ENCODE results near the gene KDF1.

The KDF1 gene

GRCh38 chr1:26922431-26922729, 37.9 kb downstream of the KDF1 start:
- peak overlapping the region in 1 of 2 donors; percentile 88 for H3K27ac ChIP-seq (ENCODE audit: low read depth in 2 of 2, low read length in 2 of 2)

GRCh38 chr1:26921540-26922430, 38.5 kb downstream of the KDF1 start, which contains the start of gene NUDC:
Gene NUDC (plus strand): TSS chr1:26921743. CDS start chr1:26921849, 106 bp downstream.
- Histone ChIP-seq H3K9me3 (ENCODE audit: control insufficient read depth in 2 of 2, low read length in 2 of 2) (no peaks in the 10 kb centered on the region), H3K4me3 (ENCODE audit: low read length in 2 of 2) (peak within 1 kb of the TSS; percentile 91 to 98), H3K9ac (ENCODE audit: low read depth in 1 of 2, low read length in 2 of 2) (peak within 1 kb of the TSS; percentile 79 to 97), H3K27ac (ENCODE audit: low read depth in 2 of 2, low read length in 2 of 2) (peak within 1 kb of the TSS; percentile 80 to 88), H3K36me3 (ENCODE audit: control insufficient read depth in 2 of 2, insufficient read depth in 2 of 2, low read length in 2 of 2) (peaks cover 5 to 18% of the 10 kb centered on the region in 2 donors), H3K4me1 (ENCODE audit: control insufficient read depth in 2 of 2, insufficient read depth in 2 of 2, low read length in 2 of 2) (peaks cover 19% of the 10 kb centered on the region in 2 donors), H3K27me3 (ENCODE audit: control insufficient read depth in 2 of 2, insufficient read depth in 2 of 2, low read length in 2 of 2) (no peaks in the 10 kb centered on the region)

More at GRCh38 chr1:26922431-26922729, 37.9 kb downstream of the KDF1 start:
- Histone ChIP-seq H3K27me3 (ENCODE audit: control insufficient read depth in 2 of 2, insufficient read depth in 2 of 2, low read length in 2 of 2) (no peaks in the 10 kb centered on the region), H3K9me3 (ENCODE audit: control insufficient read depth in 2 of 2, low read length in 2 of 2) (no peaks in the 10 kb centered on the region), H3K4me3 (ENCODE audit: low read length in 2 of 2) (peak overlapping the region; percentile 91 to 98), H3K36me3 (ENCODE audit: control insufficient read depth in 2 of 2, insufficient read depth in 2 of 2, low read length in 2 of 2) (peaks cover 8 to 20% of the 10 kb centered on the region in 2 donors), H3K9ac (ENCODE audit: low read depth in 1 of 2, low read length in 2 of 2) (peak overlapping the region; percentile 79 to 97), H3K4me1 (ENCODE audit: control insufficient read depth in 2 of 2, insufficient read depth in 2 of 2, low read length in 2 of 2) (peaks cover 19% of the 10 kb centered on the region in 2 donors)

- Histone ChIP-seq H3K9ac (ENCODE audit: low read depth in 1 of 2, low read length in 2 of 2) (peak overlapping the region; percentile 63 to 68), H3K27ac (ENCODE audit: low read depth in 2 of 2, low read length in 2 of 2) (peak overlapping the region; percentile 45 to 61), H3K9me3 (ENCODE audit: control insufficient read depth in 2 of 2, low read length in 2 of 2) (no peaks in the 10 kb centered on the region), H3K4me3 (ENCODE audit: low read length in 2 of 2) (peak overlapping the region; percentile 91 to 98), H3K27me3 (ENCODE audit: control insufficient read depth in 2 of 2, insufficient read depth in 2 of 2, low read length in 2 of 2) (no peaks in the 10 kb centered on the region), H3K4me1 (ENCODE audit: control insufficient read depth in 2 of 2, insufficient read depth in 2 of 2, low read length in 2 of 2) (peaks cover 19% of the 10 kb centered on the region in 2 donors), H3K36me3 (ENCODE audit: control insufficient read depth in 2 of 2, insufficient read depth in 2 of 2, low read length in 2 of 2) (peaks cover 5 to 12% of the 10 kb centered on the region in 2 donors)
Measured at GRCh38 chr1:26921126-26921539, 39.1 kb downstream of the KDF1 start.

GRCh38 chr1:26915204-26915842, 44.9 kb downstream of the KDF1 start:
- Histone ChIP-seq H3K9me3 (ENCODE audit: control insufficient read depth in 2 of 2, low read length in 2 of 2) (no peaks in the 10 kb centered on the region), H3K27ac (ENCODE audit: low read depth in 2 of 2, low read length in 2 of 2) (peak overlapping the region; percentile 38 to 49), H3K4me3 (ENCODE audit: low read length in 2 of 2) (no peak overlapping the region), H3K9ac (ENCODE audit: low read depth in 1 of 2, low read length in 2 of 2) (peak overlapping the region; percentile 25 to 34), H3K4me1 (ENCODE audit: control insufficient read depth in 2 of 2, insufficient read depth in 2 of 2, low read length in 2 of 2) (peaks cover 22 to 40% of the 10 kb centered on the region in 2 donors), H3K27me3 (ENCODE audit: control insufficient read depth in 2 of 2, insufficient read depth in 2 of 2, low read length in 2 of 2) (no peaks in the 10 kb centered on the region), H3K36me3 (ENCODE audit: control insufficient read depth in 2 of 2, insufficient read depth in 2 of 2, low read length in 2 of 2) (no peaks in the 10 kb centered on the region)

- Histone ChIP-seq H3K27me3 (ENCODE audit: control insufficient read depth in 2 of 2, insufficient read depth in 2 of 2, low read length in 2 of 2) (no peaks in the 10 kb centered on the region), H3K4me3 (ENCODE audit: low read length in 2 of 2) (peak within 1 kb of the TSS; percentile 10 to 20), H3K9me3 (ENCODE audit: control insufficient read depth in 2 of 2, low read length in 2 of 2) (no peaks in the 10 kb centered on the region), H3K36me3 (ENCODE audit: control insufficient read depth in 2 of 2, insufficient read depth in 2 of 2, low read length in 2 of 2) (no peaks in the 10 kb centered on the region), H3K4me1 (ENCODE audit: control insufficient read depth in 2 of 2, insufficient read depth in 2 of 2, low read length in 2 of 2) (peaks cover 29 to 47% of the 10 kb centered on the region in 2 donors), H3K27ac (ENCODE audit: low read depth in 2 of 2, low read length in 2 of 2) (peak within 1 kb of the TSS; percentile 88 to 95), H3K9ac (ENCODE audit: low read depth in 1 of 2, low read length in 2 of 2) (peak within 1 kb of the TSS; percentile 41 to 64)
Measured at GRCh38 chr1:26913754-26914619, 46.3 kb downstream of the KDF1 start, which contains the start of gene NR0B2. Gene NR0B2 (minus strand): TSS chr1:26913975. CDS start chr1:26913940, 35 bp downstream.

GRCh38 chr1:26913389-26913753, 46.9 kb downstream of the KDF1 start:
- peaks cover 29 to 47% of the 10 kb centered on the region in 2 donors for H3K4me1 ChIP-seq (ENCODE audit: control insufficient read depth in 2 of 2, insufficient read depth in 2 of 2, low read length in 2 of 2)
- peak overlapping the region; percentile 88 to 95 for H3K27ac ChIP-seq (ENCODE audit: low read depth in 2 of 2, low read length in 2 of 2)
- peak overlapping the region; percentile 10 to 20 for H3K4me3 ChIP-seq (ENCODE audit: low read length in 2 of 2)
- no peaks in the 10 kb centered on the region for H3K9me3 ChIP-seq (ENCODE audit: control insufficient read depth in 2 of 2, low read length in 2 of 2)
- H3K9ac ChIP-seq (ENCODE audit: low read depth in 1 of 2, low read length in 2 of 2), result peak overlapping the region in 1 of 2 donors; percentile 64
- no peaks in the 10 kb centered on the region for H3K27me3 ChIP-seq (ENCODE audit: control insufficient read depth in 2 of 2, insufficient read depth in 2 of 2, low read length in 2 of 2)
- no peaks in the 10 kb centered on the region for H3K36me3 ChIP-seq (ENCODE audit: control insufficient read depth in 2 of 2, insufficient read depth in 2 of 2, low read length in 2 of 2)

GRCh38 chr1:26912147-26912490, 48.1 kb downstream of the KDF1 start:
- Histone ChIP-seq H3K4me3 (ENCODE audit: low read length in 2 of 2) (no peak overlapping the region), H3K36me3 (ENCODE audit: control insufficient read depth in 2 of 2, insufficient read depth in 2 of 2, low read length in 2 of 2) (no peaks in the 10 kb centered on the region), H3K9ac (ENCODE audit: low read depth in 1 of 2, low read length in 2 of 2) (no peak overlapping the region), H3K27ac (ENCODE audit: low read depth in 2 of 2, low read length in 2 of 2) (no peak overlapping the region), H3K4me1 (ENCODE audit: control insufficient read depth in 2 of 2, insufficient read depth in 2 of 2, low read length in 2 of 2) (peaks cover 29 to 47% of the 10 kb centered on the region in 2 donors), H3K9me3 (ENCODE audit: control insufficient read depth in 2 of 2, low read length in 2 of 2) (no peaks in the 10 kb centered on the region), H3K27me3 (ENCODE audit: control insufficient read depth in 2 of 2, insufficient read depth in 2 of 2, low read length in 2 of 2) (no peaks in the 10 kb centered on the region)

- Histone ChIP-seq H3K4me1 (ENCODE audit: control insufficient read depth in 2 of 2, insufficient read depth in 2 of 2, low read length in 2 of 2) (peaks cover 29 to 47% of the 10 kb centered on the region in 2 donors), H3K9ac (ENCODE audit: low read depth in 1 of 2, low read length in 2 of 2) (no peak overlapping the region), H3K36me3 (ENCODE audit: control insufficient read depth in 2 of 2, insufficient read depth in 2 of 2, low read length in 2 of 2) (no peaks in the 10 kb centered on the region), H3K27me3 (ENCODE audit: control insufficient read depth in 2 of 2, insufficient read depth in 2 of 2, low read length in 2 of 2) (no peaks in the 10 kb centered on the region), H3K4me3 (ENCODE audit: low read length in 2 of 2) (no peak overlapping the region), H3K27ac (ENCODE audit: low read depth in 2 of 2, low read length in 2 of 2) (no peak overlapping the region), H3K9me3 (ENCODE audit: control insufficient read depth in 2 of 2, low read length in 2 of 2) (no peaks in the 10 kb centered on the region)
Measured at GRCh38 chr1:26911399-26912146, 48.7 kb downstream of the KDF1 start.

- Histone ChIP-seq H3K27ac (ENCODE audit: low read depth in 2 of 2, low read length in 2 of 2) (peak overlapping the region; percentile 43 to 50), H3K9ac (ENCODE audit: low read depth in 1 of 2, low read length in 2 of 2) (no peak overlapping the region), H3K4me1 (ENCODE audit: control insufficient read depth in 2 of 2, insufficient read depth in 2 of 2, low read length in 2 of 2) (peaks cover 27 to 50% of the 10 kb centered on the region in 2 donors), H3K9me3 (ENCODE audit: control insufficient read depth in 2 of 2, low read length in 2 of 2) (no peaks in the 10 kb centered on the region), H3K27me3 (ENCODE audit: control insufficient read depth in 2 of 2, insufficient read depth in 2 of 2, low read length in 2 of 2) (no peaks in the 10 kb centered on the region), H3K36me3 (ENCODE audit: control insufficient read depth in 2 of 2, insufficient read depth in 2 of 2, low read length in 2 of 2) (no peaks in the 10 kb centered on the region), H3K4me3 (ENCODE audit: low read length in 2 of 2) (no peak overlapping the region)
Measured at GRCh38 chr1:26910343-26911160, 49.7 kb downstream of the KDF1 start.
